Loucy (cell line): ENCODE measurements around the gene LDHB.

Source experiments
- CTCF ChIP-seq: fragments of 200-600 bp; sonication (generic); conservative IDR thresholded peaks from 2 replicates; pipeline ENCODE4 v1.5.1; 2014; ENCODE audit warnings: mild to moderate bottlenecking, antibody characterized with exemption, low read length
- EZH2phosphoT487 ChIP-seq: fragments of 200-600 bp; IDR thresholded peaks from 2 replicates; pipeline ENCODE4 v1.6.1; 2018; ENCODE audit warnings: antibody characterized with exemption, mild to moderate bottlenecking, moderate library complexity, borderline replicate concordance

GRCh38 chr12:21648378-21648777 is 9.3 kb downstream of the LDHB start:
- no peak for TF ChIP-seq CTCF
- no peak for TF ChIP-seq EZH2phosphoT487
